Left ventricle myocardium inferior (tissue), 1 donor: ENCODE results near the gene SDC3. TPM values are rescaled to one million over a fixed set of nuclear protein-coding genes. Genes with fewer than 3 reads are reported as not detected.

Experiments used
- DNase-seq: peaks from one replicate; pipeline ENCODE4 v3.0.0-alpha.2; 2020
- H3K27ac ChIP-seq: fragments of 200-600 bp; replicated peaks from 2 replicates; pipeline ENCODE4 v1.8.0; 2021
- H3K27me3 ChIP-seq: fragments of 200-600 bp; 2 replicates; pipeline ENCODE4 v1.8.0; 2021; ENCODE audit warnings: low read depth
- H3K36me3 ChIP-seq: fragments of 200-600 bp; 2 replicates; pipeline ENCODE4 v1.8.0; 2021
- H3K4me1 ChIP-seq: fragments of 200-600 bp; 2 replicates; pipeline ENCODE4 v1.8.0; 2021
- H3K4me3 ChIP-seq: fragments of 200-600 bp; 2 replicates; pipeline ENCODE4 v1.8.0; 2021; ENCODE audit warnings: mild to moderate bottlenecking, moderate library complexity
- H3K9me3 ChIP-seq: fragments of 200-600 bp; replicated peaks from 2 replicates; pipeline ENCODE4 v1.8.0; 2021
- intact Hi-C: fragments of 100-400 bp; cut with micrococcal nuclease; formaldehyde crosslinking; loops from one replicate; pipeline ENCODE4 v1.11.0; 2022
- total RNA-seq: library from RNA; stranded (reverse); fragmentation: NEBNext Ultra II Directional; extraction: Animal tissue kit (Norgen Biotek cat#: 25700); gene quantifications from one replicate; pipeline ENCODE4 v1.2.1, GENCODE V29; 2021
- TF ChIP-seq, protein P1 (sequence below): fragments of 200-600 bp; IDR thresholded peaks from 2 replicates; pipeline ENCODE4 v1.8.0; 2021; ENCODE audit warnings: antibody characterized with exemption, mild to moderate bottlenecking, borderline replicate concordance
- donor health status: DM: no; HTN: yes; CAD: no; lungs with severe emphysema.

The SDC3 gene
- total RNA-seq, 1 donor from 2014 or later = 25.3 TPM

DNA sequence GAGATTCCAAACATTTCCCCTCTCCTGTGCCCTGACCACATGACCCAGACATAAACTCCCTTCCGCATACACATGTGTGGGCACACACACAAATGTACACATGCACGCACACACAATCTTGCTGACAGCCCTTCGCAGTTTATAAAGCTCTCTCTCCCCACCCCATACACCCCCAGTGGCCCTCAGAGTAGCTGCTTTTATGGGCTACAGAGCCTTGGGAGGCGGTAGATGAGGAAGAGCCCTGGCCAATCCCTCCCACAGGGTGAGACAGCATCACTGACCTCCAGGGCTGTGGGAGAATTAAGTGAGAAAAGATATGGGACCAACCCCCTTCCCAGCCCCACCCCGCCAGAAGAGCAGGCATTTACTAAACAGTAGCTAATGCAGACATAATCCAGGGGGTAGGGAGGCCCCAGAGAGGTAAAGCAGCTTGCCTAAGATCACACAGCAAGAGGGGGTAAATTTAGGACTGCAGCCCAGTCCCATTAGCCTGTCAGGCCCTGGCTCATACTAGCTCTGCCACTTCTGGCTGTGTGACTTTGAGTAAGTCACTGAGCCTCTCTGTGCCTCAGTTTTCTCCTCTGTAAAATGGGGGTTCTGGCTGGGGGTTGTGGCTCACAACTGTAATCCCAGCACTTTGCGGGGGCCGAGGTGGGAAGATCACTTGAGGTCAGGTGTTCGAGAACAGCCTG, 5.1 kb downstream of the SDC3 start:
- H3K4me3 ChIP-seq = no peak overlapping the region
- H3K27ac ChIP-seq = peak overlapping the region; percentile 73
- no peaks in the 10 kb centered on the region for H3K36me3 ChIP-seq
- TF ChIP-seq, protein P1, sequence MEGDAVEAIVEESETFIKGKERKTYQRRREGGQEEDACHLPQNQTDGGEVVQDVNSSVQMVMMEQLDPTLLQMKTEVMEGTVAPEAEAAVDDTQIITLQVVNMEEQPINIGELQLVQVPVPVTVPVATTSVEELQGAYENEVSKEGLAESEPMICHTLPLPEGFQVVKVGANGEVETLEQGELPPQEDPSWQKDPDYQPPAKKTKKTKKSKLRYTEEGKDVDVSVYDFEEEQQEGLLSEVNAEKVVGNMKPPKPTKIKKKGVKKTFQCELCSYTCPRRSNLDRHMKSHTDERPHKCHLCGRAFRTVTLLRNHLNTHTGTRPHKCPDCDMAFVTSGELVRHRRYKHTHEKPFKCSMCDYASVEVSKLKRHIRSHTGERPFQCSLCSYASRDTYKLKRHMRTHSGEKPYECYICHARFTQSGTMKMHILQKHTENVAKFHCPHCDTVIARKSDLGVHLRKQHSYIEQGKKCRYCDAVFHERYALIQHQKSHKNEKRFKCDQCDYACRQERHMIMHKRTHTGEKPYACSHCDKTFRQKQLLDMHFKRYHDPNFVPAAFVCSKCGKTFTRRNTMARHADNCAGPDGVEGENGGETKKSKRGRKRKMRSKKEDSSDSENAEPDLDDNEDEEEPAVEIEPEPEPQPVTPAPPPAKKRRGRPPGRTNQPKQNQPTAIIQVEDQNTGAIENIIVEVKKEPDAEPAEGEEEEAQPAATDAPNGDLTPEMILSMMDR = no peak
- intact Hi-C loops = no loop called here
- peaks cover 53% of the 10 kb centered on the region for H3K4me1 ChIP-seq
- H3K27me3 ChIP-seq = no peaks in the 10 kb centered on the region
- H3K9me3 ChIP-seq = no peaks in the 10 kb centered on the region
- peak; percentile 4 for DNase-seq

DNA sequence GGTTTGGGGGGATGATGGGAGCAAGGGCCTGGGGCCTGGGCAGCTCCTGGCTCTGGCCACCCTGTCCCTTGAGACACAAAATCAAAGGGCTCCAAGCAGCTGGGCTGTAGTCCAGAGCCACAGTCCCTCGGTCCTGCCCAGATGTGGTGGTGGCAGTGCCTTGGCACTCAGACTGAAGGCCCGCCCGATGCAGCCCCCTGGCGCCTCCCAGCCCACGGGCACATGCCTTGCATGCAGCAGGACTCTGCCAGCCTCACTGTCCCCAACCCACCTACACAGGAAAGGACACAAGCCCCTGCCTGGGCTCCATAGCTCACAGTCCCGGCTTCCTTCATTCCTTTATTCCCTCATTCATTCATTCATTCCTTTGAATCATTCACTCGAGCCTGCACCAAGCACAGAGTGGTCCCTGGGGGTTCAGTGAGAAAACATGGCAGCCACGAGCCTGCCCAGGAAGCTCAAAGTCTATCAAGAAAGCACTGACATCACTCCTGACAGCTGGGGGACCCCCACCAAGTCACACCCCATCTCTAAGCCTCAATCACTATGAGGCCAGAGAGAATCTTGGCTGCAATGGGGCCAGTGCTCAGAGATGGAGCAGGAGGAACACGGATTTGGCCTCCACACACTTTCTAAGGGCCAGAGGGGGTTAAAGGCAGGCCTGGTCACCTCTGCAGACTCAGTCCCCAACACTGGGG, 5.8 kb downstream of the SDC3 start:
- peaks cover 49% of the 10 kb centered on the region for H3K4me1 ChIP-seq
- DNase-seq = peak; percentile 9

DNA sequence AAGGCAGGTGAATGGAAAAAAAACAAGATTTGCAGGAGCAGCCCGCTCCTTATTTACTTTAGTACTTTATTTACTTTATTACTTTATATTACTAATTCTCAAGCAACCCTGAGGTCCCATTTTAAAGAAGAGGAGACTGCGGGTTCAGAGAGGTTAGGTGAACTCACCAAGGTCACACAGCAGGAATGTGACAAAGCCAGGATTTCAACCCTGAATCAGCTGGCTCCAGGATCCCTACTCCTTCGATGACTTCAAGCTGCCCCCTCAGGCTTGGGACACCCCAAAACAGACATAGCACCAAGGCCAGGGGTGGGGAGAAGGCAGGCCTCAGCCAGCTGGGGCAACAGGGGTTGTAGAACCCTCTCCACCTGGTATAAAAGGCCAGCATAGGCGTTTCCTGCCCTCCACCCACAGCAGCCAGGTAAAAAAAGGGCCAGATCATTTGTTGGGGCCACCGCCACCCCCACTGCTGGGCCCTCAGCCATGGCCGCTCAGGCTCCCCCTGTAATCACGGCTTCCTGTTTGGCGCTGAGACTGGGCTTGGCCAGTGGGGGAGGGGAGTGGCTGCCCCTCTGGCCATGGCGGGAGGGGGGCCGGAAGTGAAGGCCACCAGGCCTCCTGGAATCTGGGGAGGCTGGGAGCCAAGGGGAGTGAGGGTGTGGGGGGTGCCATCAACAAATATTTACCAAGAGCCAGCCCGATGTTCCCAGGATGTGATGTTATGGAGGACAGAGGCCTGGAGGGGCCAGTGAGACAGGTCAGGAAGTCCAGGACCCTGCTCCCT, 6.6 kb downstream of the SDC3 start:
- H3K9me3 ChIP-seq = no peaks in the 10 kb centered on the region
- no peaks in the 10 kb centered on the region for H3K27me3 ChIP-seq
- TF ChIP-seq, protein P1 = no peak
- DNase-seq = peak; percentile 54
- intact Hi-C loops = no loop called here
- H3K4me3 ChIP-seq = no peak overlapping the region
- peaks cover 42% of the 10 kb centered on the region for H3K4me1 ChIP-seq
- peak overlapping the region; percentile 73 for H3K27ac ChIP-seq
- no peaks in the 10 kb centered on the region for H3K36me3 ChIP-seq

More for the DNA sequence above, 5.8 kb downstream of the SDC3 start:
- Histone ChIP-seq H3K9me3 (no peaks in the 10 kb centered on the region), H3K27ac (peak overlapping the region; percentile 73), H3K4me3 (no peak overlapping the region), H3K36me3 (no peaks in the 10 kb centered on the region), H3K27me3 (no peaks in the 10 kb centered on the region)
- intact Hi-C loops = no loop called here
- TF ChIP-seq, protein P1 = no peak

DNA sequence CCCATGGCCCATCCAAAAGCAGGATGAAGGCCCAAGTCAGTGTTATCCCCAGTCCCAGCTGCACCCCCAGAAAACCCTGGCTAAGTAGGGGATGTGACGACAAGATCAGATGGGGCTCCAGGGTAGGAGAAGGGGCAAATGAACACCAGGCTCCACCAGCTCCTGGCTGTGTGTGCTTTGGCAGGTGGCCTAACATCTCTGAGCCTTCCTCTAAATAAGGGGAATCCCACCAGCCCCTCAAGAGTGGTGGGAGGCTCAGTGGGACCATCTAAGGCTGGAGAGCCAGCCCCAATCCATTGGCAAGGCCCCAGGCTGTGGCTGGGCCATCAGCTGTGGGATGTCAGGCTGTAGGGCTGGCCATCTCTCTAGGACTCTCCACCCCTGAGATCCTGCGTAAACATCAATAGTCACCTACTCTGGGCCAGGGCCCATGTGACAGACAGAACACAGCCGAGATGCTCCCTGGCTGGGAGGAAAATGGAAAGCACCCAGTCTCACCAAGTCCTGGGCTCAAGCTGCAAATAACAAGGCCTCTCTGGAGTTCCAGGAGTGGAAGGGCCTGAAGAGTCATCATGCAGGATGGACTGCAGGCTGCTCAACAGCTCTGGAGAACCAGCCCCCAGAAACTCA, 7.5 kb downstream of the SDC3 start:
- intact Hi-C loops = no loop called here
- TF ChIP-seq, protein P1 = no peak
- no peaks in the 10 kb centered on the region for H3K9me3 ChIP-seq
- H3K4me1 ChIP-seq = peaks cover 34% of the 10 kb centered on the region
- peak overlapping the region; percentile 73 for H3K27ac ChIP-seq
- H3K27me3 ChIP-seq = no peaks in the 10 kb centered on the region
- no peak for DNase-seq
- no peak overlapping the region for H3K4me3 ChIP-seq
- H3K36me3 ChIP-seq = no peaks in the 10 kb centered on the region

DNA sequence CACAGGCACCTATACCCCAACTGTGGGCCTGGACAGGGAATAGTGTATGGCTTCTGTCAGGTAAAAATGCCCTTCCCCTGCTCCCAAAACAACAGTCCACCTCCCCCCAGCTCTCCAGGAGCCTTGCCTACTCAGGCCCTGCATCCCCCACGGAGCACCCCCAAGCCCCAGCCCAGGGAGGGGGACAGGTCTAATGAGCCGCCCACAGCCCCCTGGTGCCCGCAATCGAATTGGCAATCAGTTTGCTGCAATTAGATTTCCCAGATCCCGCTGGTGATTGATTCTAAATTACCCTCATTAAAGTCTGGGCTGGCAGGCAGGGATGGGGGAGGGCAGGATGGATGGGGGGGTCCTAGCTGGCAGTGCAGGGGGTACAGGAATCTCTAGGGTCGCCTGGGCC, 8.1 kb downstream of the SDC3 start:
- Histone ChIP-seq H3K36me3 (no peaks in the 10 kb centered on the region), H3K27me3 (no peaks in the 10 kb centered on the region), H3K9me3 (no peaks in the 10 kb centered on the region), H3K27ac (no peak overlapping the region), H3K4me1 (peaks cover 38% of the 10 kb centered on the region), H3K4me3 (no peak overlapping the region)
- no peak for DNase-seq
- TF ChIP-seq, protein P1 = no peak
- intact Hi-C loops = no loop called here
